Smooth muscle cell (in vitro differentiated cells): Measurements from ENCODE around the gene CCIN. TPM values are rescaled to one million over a fixed set of nuclear protein-coding genes. Genes with fewer than 3 reads are reported as not detected.

Source experiments
- DNase-seq: peaks from one replicate; lab custom pipeline; 2025; ENCODE audit not compliant: unreplicated experiment; lab: John Stamatoyannopoulos, UW
- H2AFZ ChIP-seq: fragments of 200-600 bp; sonication (generic); 2 replicates; pipeline ENCODE4 v1.6.0; 2016; ENCODE audit warnings: antibody characterized with exemption, low read depth, mild to moderate bottlenecking
- H3F3A ChIP-seq: fragments of 200-600 bp; sonication (generic); 2 replicates; pipeline ENCODE4 v1.6.0; 2017; ENCODE audit warnings: antibody characterized with exemption, low read depth
- H3K27ac ChIP-seq: fragments of 200-600 bp; sonication (generic); 2 replicates; pipeline ENCODE4 v1.5.1; 2016; ENCODE audit warnings: low read depth, mild to moderate bottlenecking
- H3K27me3 ChIP-seq: fragments of 200-600 bp; sonication (generic); 2 replicates; pipeline ENCODE4 v1.6.1; 2016; ENCODE audit warnings: low read depth, mild to moderate bottlenecking
- H3K36me3 ChIP-seq: fragments of 200-600 bp; sonication (generic); 2 replicates; pipeline ENCODE4 v1.5.1; 2016; ENCODE audit warnings: low read depth
- H3K4me1 ChIP-seq: fragments of 200-600 bp; sonication (generic); 2 replicates; pipeline ENCODE4 v1.5.1; 2016; ENCODE audit warnings: low read depth
- H3K4me2 ChIP-seq: fragments of 200-600 bp; sonication (generic); 2 replicates; pipeline ENCODE4 v1.6.0; 2016; ENCODE audit warnings: mild to moderate bottlenecking
- H3K4me3 ChIP-seq: fragments of 200-600 bp; sonication (generic); 2 replicates; pipeline ENCODE4 v1.5.1; 2016; ENCODE audit warnings: mild to moderate bottlenecking
- H3K79me2 ChIP-seq: fragments of 200-600 bp; sonication (generic); 2 replicates; pipeline ENCODE4 v1.6.0; 2016; ENCODE audit warnings: low read depth, mild to moderate bottlenecking
- H3K9ac ChIP-seq: fragments of 200-600 bp; sonication (generic); 2 replicates; pipeline ENCODE4 v1.6.0; 2016; ENCODE audit warnings: low read depth
- H3K9me3 ChIP-seq: fragments of 200-600 bp; sonication (generic); replicated peaks from 2 replicates; pipeline ENCODE4 v1.5.1; 2016; ENCODE audit warnings: low read depth
- H4K20me1 ChIP-seq: fragments of 200-600 bp; sonication (generic); 2 replicates; pipeline ENCODE4 v1.6.0; 2016; ENCODE audit warnings: low read depth
- CTCF ChIP-seq: fragments of 200-600 bp; sonication (generic); IDR thresholded peaks from 2 replicates; pipeline ENCODE4 v1.5.1; 2017; ENCODE audit warnings: borderline replicate concordance, mild to moderate bottlenecking, antibody characterized with exemption; ENCODE audit not compliant: insufficient read depth, poor library complexity, severe bottlenecking
- WGBS: methylation state at CpG from one replicate; pipeline ENCODE4 v1.1.7; 2016; ENCODE audit warnings: low lambda C conversion rate; 5-methylcytosine and 5-hydroxymethylcytosine counted together
- polyA plus RNA-seq: library from polyadenylated mRNA; unstranded; fragments of >200 nt; fragmentation: Nextera tagmentation; extraction: Ambion mirVana; gene quantifications from 2 replicates; pipeline ENCODE4 v1.2.1, GENCODE V29; 2016
- total RNA-seq: library from RNA; depleted of rRNA; stranded (reverse); fragments of >200 nt; gene quantifications from 2 replicates; pipeline ENCODE4 v1.2.3, GENCODE V29; 2014

Gene CCIN
- total and polyA plus RNA-seq, 2 experiments from 2014 or later: 0.31 to 1.3 TPM

GRCh38 chr9:36163049-36163785 lies 6.0 kb upstream of the CCIN start:
- H3K4me1 ChIP-seq: peaks cover 27% of the 10 kb centered on the region
- H3K9ac ChIP-seq: peak overlapping the region; percentile 37
- peak overlapping the region; percentile 86 for H3K27ac ChIP-seq
- no peaks in the 10 kb centered on the region for H3K36me3 ChIP-seq
- peak overlapping the region; percentile 37 for H3K4me2 ChIP-seq
- no peaks in the 10 kb centered on the region for H4K20me1 ChIP-seq
- H3K4me3 ChIP-seq: no peak overlapping the region
- DNase-seq: peak; percentile 76
- no peaks in the 10 kb centered on the region for H3K9me3 ChIP-seq
- peak overlapping the region; percentile 6 for H2AFZ ChIP-seq
- TF ChIP-seq CTCF: no peak
- H3K27me3 ChIP-seq: no peaks in the 10 kb centered on the region
- 8% methylated on average over 9 of the region's 9 CpGs for WGBS
- peaks cover 18% of the 10 kb centered on the region for H3F3A ChIP-seq
- no peaks in the 10 kb centered on the region for H3K79me2 ChIP-seq

- Histone ChIP-seq H3K36me3 (no peaks in the 10 kb centered on the region), H3K4me1 (peaks cover 27% of the 10 kb centered on the region), H4K20me1 (no peaks in the 10 kb centered on the region), H3K9ac (peak overlapping the region; percentile 37), H2AFZ (no peak overlapping the region), H3K4me2 (peak overlapping the region; percentile 37), H3K4me3 (no peak overlapping the region), H3F3A (peaks cover 18% of the 10 kb centered on the region), H3K27ac (peak overlapping the region; percentile 86), H3K9me3 (no peaks in the 10 kb centered on the region), H3K79me2 (no peaks in the 10 kb centered on the region), H3K27me3 (no peaks in the 10 kb centered on the region)
- no peak for TF ChIP-seq CTCF
- 40% methylated on average over 4 of the region's 4 CpGs for WGBS
- no peak for DNase-seq
These were observed 5.4 kb upstream of the CCIN start for GRCh38 chr9:36163786-36164170.

GRCh38 chr9:36164372-36164771 lies 4.8 kb upstream of the CCIN start:
- peak overlapping the region; percentile 86 for H3K27ac ChIP-seq
- H3K79me2 ChIP-seq: no peaks in the 10 kb centered on the region
- no peaks in the 10 kb centered on the region for H3K9me3 ChIP-seq
- H2AFZ ChIP-seq: no peak overlapping the region
- peaks cover 18% of the 10 kb centered on the region for H3F3A ChIP-seq
- no peak overlapping the region for H3K4me2 ChIP-seq
- no peaks in the 10 kb centered on the region for H4K20me1 ChIP-seq
- H3K36me3 ChIP-seq: no peaks in the 10 kb centered on the region
- WGBS: 90% methylated on average over 6 of the region's 6 CpGs
- no peak for DNase-seq
- no peak overlapping the region for H3K4me3 ChIP-seq
- H3K4me1 ChIP-seq: peaks cover 27% of the 10 kb centered on the region
- no peaks in the 10 kb centered on the region for H3K27me3 ChIP-seq
- H3K9ac ChIP-seq: no peak overlapping the region
- TF ChIP-seq CTCF: no peak

- Histone ChIP-seq H3K4me2 (no peak overlapping the region), H3F3A (peaks cover 18% of the 10 kb centered on the region), H2AFZ (no peak overlapping the region), H3K36me3 (no peaks in the 10 kb centered on the region), H3K9me3 (no peaks in the 10 kb centered on the region), H3K79me2 (no peaks in the 10 kb centered on the region), H3K27ac (peak overlapping the region; percentile 86), H4K20me1 (no peaks in the 10 kb centered on the region), H3K27me3 (no peaks in the 10 kb centered on the region), H3K9ac (no peak overlapping the region), H3K4me1 (peaks cover 27% of the 10 kb centered on the region), H3K4me3 (no peak overlapping the region)
- 61% methylated on average over 3 of the region's 3 CpGs for WGBS
- no peak for TF ChIP-seq CTCF
- no peak for DNase-seq
These were observed 4.2 kb upstream of the CCIN start for GRCh38 chr9:36164989-36165388.
